Measurements from ENCODE around the gene CYP27A1.

The CYP27A1 gene

GRCh38 chr2:218812096-218812815 is 30.3 kb downstream of the CYP27A1 start:
- CTCF ChIA-PET: interaction anchor here (1.1 kb wide), 1 partner anchor 35 kb away, joined by 7 read pairs; no protein-coding TSS in a partner anchor

DNA sequence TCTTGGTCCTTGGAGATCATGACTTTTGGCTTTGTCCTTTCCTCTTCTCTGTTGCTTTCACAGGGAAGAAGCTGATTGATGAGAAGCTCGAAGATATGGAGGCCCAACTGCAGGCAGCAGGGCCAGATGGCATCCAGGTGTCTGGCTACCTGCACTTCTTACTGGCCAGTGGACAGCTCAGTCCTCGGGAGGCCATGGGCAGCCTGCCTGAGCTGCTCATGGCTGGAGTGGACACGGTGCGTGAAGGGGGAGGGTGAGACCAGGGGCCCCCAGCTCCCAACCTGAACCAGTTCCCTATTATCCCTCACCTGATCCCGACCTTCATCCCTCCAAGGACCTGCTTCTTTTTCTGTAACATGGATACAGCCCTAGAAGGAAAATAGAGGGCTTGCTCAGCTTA is 30.9 kb downstream of the CYP27A1 start:
- CTCF ChIA-PET: interaction anchor here (0.7 to 1.1 kb wide), 2 partner anchors 34 to 73 kb away, joined by 3 to 7 read pairs; no protein-coding TSS in a partner anchor
- POLR2A ChIA-PET (ENCODE audit: low non-redundant PET): no interaction called here
- no peak for TF ChIP-seq CTCF (conservative IDR thresholded peaks at IDR 0.05; ENCODE audit: low read depth)
- H3K27ac ChIP-seq: no peak overlapping the region
- DNase-seq (ENCODE audit: low spot score): no peak

More at GRCh38 chr2:218812096-218812815, 30.3 kb downstream of the CYP27A1 start:
- no peak for TF ChIP-seq CTCF (conservative IDR thresholded peaks at IDR 0.05; ENCODE audit: low read depth)
- H3K27ac ChIP-seq: no peak overlapping the region
- DNase-seq (ENCODE audit: low spot score): no peak
- POLR2A ChIA-PET (ENCODE audit: low non-redundant PET): no interaction called here

GRCh38 chr2:218813771-218814460 is 32.0 kb downstream of the CYP27A1 start:
- no peak for DNase-seq (ENCODE audit: low spot score)
- H3K27ac ChIP-seq: no peak overlapping the region
- POLR2A ChIA-PET (ENCODE audit: low non-redundant PET): no interaction called here
- CTCF ChIA-PET: interaction anchor here (0.5 kb wide), 1 partner anchor 378 kb away, joined by 3 read pairs; no protein-coding TSS in a partner anchor
- no peak for TF ChIP-seq CTCF (conservative IDR thresholded peaks at IDR 0.05; ENCODE audit: low read depth)

DNA sequence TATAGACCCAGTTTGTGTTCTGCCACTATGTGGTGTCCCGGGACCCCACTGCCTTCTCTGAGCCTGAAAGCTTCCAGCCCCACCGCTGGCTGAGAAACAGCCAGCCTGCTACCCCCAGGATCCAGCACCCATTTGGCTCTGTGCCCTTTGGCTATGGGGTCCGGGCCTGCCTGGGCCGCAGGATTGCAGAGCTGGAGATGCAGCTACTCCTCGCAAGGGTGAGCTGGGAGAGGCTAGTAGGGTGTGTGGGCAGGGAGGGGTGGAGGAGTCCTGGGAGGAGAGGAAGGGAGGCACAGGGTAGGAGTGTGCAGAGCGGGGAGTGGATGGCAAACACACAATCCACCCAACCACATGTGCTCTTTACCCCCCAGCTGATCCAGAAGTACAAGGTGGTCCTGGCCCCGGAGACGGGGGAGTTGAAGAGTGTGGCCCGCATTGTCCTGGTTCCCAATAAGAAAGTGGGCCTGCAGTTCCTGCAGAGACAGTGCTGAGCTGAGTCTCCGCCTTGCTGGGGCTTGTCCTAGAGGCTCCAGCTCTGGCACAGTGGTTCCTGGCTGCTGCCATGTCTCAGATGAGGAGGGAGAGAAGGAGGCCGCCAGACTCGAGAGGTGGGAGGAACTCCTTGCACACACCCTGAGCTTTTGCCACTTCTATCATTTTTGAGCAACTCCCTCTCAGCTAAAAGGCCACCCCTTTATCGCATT is 32.7 kb downstream of the CYP27A1 start:
- ChIA-PET POLR2A (ENCODE audit: low non-redundant PET) (no interaction called here), CTCF (no interaction called here)
- no peak for DNase-seq (ENCODE audit: low spot score)
- no peak for TF ChIP-seq CTCF (conservative IDR thresholded peaks at IDR 0.05; ENCODE audit: low read depth)
- no peak overlapping the region for H3K27ac ChIP-seq

DNA sequence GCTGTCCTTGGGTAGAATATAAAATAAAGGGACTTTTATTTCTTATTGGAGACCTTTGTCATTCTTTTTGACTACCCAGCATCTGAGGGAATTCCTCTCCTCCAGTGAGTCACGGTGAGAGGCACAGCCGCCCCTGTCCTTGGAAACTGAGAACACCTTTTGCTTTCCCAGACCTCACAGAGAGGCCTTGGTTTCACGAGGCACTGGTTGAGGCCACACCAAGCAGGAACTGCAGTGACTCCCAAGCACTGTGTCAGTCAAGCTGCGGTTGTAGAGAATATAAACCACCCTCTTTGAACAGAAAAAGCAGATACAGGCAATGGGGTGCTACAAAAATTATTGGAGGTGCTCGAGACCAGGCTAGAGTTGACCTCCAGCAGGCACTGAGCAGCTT is 33.3 kb downstream of the CYP27A1 start:
- POLR2A ChIA-PET (ENCODE audit: low non-redundant PET): no interaction called here
- no peak overlapping the region for H3K27ac ChIP-seq
- no peak for TF ChIP-seq CTCF (conservative IDR thresholded peaks at IDR 0.05; ENCODE audit: low read depth)
- no peak for DNase-seq (ENCODE audit: low spot score)
- CTCF ChIA-PET: no interaction called here

- no peak for TF ChIP-seq CTCF (conservative IDR thresholded peaks at IDR 0.05; ENCODE audit: low read depth)
- no peak overlapping the region for H3K27ac ChIP-seq
- no peak for DNase-seq (ENCODE audit: low spot score)
- CTCF ChIA-PET: interaction anchor here (0.9 kb wide), 1 partner anchor 13 kb away, joined by 6 read pairs; no protein-coding TSS in a partner anchor
- POLR2A ChIA-PET (ENCODE audit: low non-redundant PET): no interaction called here
These were observed 33.7 kb downstream of the CYP27A1 start for GRCh38 chr2:218815649-218816048.
